Jurkat, Clone E6-1 (cell line): ENCODE measurements around the gene CTNND1.

Experiments
- DNase-seq: peaks from one replicate; pipeline ENCODE4 v3.0.0-alpha.2; 2011; ENCODE audit warnings: low read depth, low spot score
- H3K4me3 ChIP-seq: 2 replicates; pipeline ENCODE4 v1.5.1; 2011; ENCODE audit warnings: mild to moderate bottlenecking, low read length, control low read depth, moderate library complexity

CTNND1 gene

GRCh38 chr11:57752954-57753353, 8.6 kb upstream of the CTNND1 start:
- no peak overlapping the region for H3K4me3 ChIP-seq
- DNase-seq, result no peak

- DNase-seq, result no peak
- no peak overlapping the region for H3K4me3 ChIP-seq
Measured at GRCh38 chr11:57758174-57758573, 3.4 kb upstream of the CTNND1 start.

DNA sequence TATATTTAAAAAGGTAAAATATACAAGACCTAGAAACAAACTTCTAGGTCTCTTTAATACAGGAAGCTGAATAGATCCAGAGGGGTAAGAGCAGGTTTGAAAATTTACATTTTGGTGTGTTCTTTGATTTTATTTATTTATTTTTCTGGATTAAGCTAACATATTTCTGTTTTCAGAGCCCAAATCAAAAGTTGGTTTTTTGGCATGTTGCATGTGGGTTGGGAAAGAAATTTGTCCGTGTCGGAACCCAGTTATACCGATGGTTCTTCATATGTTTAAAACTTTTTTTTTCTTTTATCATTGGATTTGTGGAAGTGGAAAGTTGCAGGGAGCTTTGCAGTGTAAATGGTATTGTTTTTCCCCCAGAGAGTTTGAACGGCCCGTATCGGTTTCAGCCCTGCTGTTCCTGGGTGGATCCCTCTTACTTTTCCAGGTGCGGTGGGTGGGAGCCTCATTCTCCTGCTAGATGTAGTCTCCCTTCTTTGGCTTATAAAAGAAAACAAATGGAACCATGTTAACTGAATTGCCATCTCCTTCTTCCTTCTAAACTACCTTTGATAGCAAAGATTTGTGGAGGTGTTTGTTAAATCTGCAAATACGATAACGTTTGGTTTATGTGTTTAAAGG, 746 bp downstream of the CTNND1 start:
- no peak overlapping the region for H3K4me3 ChIP-seq
- DNase-seq, result no peak

- DNase-seq, result no peak
- no peak overlapping the region for H3K4me3 ChIP-seq
Measured at GRCh38 chr11:57763568-57763967, 2.0 kb downstream of the CTNND1 start.

GRCh38 chr11:57764021-57764420, 2.4 kb downstream of the CTNND1 start:
- H3K4me3 ChIP-seq, result no peak overlapping the region
- no peak for DNase-seq

DNA sequence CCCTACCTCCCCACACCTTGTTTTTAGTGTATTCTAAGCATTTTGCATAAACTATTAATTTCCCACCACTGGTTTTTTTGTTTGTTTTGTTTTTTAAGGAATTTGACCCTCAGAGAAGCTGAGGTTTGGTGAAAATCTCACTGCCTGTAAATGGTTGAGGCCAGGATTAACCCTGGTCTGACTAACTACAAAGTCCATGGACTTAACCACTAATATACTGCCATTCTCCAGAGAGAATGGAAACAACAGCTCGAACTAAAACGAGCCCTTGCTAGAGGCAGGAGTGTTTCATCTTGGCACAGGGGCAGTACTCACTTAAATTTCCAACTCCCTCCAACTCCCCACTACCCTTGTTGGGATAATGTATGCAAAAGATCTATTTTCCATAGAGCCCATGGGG, 3.0 kb downstream of the CTNND1 start:
- no peak for DNase-seq
- H3K4me3 ChIP-seq, result no peak overlapping the region

DNA sequence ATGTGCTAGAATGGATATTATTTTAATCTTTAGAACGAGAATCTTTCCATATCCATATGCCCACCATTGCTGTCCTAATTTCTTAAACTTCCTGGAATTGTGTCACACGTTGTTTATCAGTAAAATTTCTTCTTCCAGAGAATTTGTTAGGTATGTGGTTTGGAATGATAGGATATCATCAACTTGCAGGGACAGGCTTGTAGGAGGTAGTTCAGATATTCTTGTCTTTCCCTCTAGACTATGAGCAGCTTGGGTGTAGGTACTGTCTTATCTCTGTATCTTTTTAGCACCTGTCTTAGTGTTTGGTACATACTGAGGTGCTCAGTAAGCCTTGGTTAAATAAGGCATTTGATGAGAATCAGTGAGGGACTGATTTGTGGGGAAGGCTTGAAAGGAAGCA, 3.4 kb downstream of the CTNND1 start:
- no peak overlapping the region for H3K4me3 ChIP-seq
- DNase-seq, result no peak

- no peak for DNase-seq
- no peak overlapping the region for H3K4me3 ChIP-seq
Measured at GRCh38 chr11:57770793-57771192, 9.2 kb downstream of the CTNND1 start.

GRCh38 chr11:57771365-57771764, 9.8 kb downstream of the CTNND1 start:
- H3K4me3 ChIP-seq, result no peak overlapping the region
- no peak for DNase-seq

GRCh38 chr11:57772562-57772961, 11.0 kb downstream of the CTNND1 start:
- no peak for DNase-seq
- H3K4me3 ChIP-seq, result no peak overlapping the region

GRCh38 chr11:57773026-57773598, 11.5 kb downstream of the CTNND1 start:
- H3K4me3 ChIP-seq, result no peak overlapping the region
- no peak for DNase-seq

- no peak for DNase-seq
- H3K4me3 ChIP-seq, result no peak overlapping the region
Measured at GRCh38 chr11:57775491-57775890, 13.9 kb downstream of the CTNND1 start.

GRCh38 chr11:57776031-57776521, 14.5 kb downstream of the CTNND1 start:
- no peak overlapping the region for H3K4me3 ChIP-seq
- no peak for DNase-seq

DNA sequence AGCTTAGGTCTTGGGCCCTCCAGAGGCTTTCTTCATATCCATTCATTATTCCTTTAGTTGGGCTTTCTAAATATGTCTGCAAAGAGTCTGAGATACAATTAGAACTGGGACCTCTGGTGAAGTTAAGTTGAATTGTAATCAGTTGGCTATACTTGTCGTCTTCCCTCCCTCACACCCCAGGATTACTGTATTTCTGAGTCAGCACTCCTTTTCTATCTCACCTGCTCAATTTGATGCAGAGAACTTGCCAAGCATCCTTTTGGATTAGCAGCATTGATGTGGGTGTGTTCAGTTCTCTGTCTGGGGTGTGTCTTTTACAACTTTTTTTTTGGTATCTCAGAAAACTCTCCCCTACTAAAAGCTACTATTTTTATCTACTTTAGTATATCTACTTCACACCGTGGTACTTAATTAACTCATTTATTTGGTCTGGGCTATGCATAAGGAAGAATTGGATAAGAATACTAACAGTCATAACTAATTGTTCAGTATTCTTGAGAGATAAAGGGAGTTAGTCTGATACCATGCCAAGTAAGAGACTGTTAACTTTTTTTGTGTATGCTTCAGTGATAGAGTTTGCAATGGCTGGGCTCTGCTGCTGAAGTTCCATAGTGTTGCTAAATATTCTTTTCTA, 15.1 kb downstream of the CTNND1 start:
- DNase-seq, result no peak
- no peak overlapping the region for H3K4me3 ChIP-seq

GRCh38 chr11:57777969-57778317, 16.3 kb downstream of the CTNND1 start:
- no peak overlapping the region for H3K4me3 ChIP-seq
- no peak for DNase-seq

DNA sequence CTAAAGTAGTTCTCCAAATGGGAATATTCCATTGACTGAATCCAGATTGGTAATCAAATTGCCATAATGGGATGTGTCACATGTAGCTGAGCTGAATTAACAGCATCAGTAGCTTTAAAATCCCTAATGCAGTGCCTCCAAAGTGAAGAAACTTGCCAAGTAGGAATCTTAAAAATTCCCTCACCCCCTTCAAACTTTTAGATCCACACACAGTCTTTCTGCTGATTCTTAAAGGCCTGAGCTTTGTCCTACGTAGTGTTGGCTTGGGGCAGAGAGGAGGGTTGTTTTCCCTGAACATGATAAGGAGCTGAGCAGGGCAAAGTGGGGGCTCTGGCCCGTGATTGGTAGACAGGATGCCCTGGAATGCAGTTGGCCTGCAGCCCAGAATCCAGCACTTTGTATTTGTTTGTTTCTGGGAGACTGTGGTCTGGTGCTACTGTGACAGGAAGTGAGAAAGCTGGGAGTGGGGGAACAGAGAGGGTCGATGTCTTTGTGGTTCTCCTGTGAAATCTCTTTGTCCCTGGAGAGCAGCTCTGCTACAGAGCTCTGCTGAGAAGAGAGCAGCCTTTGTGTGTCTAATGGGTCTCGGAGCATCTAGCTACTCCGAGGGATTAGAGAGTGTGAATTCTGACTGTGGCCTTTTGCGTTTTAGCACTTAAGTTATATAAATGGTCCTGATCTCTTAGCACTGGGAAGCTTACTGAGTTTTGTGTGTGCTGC, 16.9 kb downstream of the CTNND1 start:
- no peak overlapping the region for H3K4me3 ChIP-seq

DNA sequence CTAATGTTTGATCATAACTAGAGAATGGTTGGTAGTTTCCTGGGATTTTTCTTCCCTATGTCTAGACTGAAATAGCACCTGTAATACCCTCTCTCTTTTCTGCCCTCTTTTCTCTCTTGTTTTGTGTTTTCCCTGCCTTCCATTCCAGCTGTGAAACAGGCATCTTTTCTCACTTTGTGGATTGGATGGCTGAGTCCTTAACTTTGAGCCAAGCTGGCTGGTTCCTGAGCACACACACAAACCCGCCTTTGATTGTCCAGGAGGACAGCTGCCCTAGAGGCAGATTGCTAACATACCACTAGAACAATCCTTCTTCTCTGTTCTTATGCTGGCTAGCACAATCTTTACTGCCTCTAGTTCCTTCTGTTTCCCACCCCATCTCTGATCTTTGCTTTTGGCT, 17.7 kb downstream of the CTNND1 start:
- no peak for DNase-seq
- no peak overlapping the region for H3K4me3 ChIP-seq

More for the DNA sequence above, 16.9 kb downstream of the CTNND1 start:
- no peak for DNase-seq

DNA sequence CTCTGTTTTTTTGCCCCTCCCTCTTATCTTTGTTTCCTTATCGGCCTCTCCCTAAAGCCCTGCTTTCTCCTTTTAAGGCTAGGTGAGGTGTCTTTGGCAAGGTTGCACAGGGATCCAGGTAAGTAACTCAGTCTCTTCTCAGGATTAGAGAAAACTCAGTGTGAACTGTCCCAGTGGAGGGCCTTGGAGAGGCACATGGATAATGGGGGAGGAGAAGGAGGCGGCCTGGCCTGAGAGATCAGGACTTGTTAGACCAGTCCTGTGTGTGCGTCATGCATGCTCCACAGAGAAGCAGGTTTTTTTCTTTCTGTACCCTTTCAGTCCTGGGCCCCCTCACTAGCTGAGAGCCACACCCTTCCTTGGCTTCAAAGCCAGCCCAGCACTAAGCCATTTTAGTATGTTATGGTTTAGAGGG, 19.9 kb downstream of the CTNND1 start:
- H3K4me3 ChIP-seq, result no peak overlapping the region
- DNase-seq, result no peak

GRCh38 chr11:57785072-57785471, 23.5 kb downstream of the CTNND1 start:
- DNase-seq, result no peak
- no peak overlapping the region for H3K4me3 ChIP-seq

- no peak for DNase-seq
- no peak overlapping the region for H3K4me3 ChIP-seq
Measured at GRCh38 chr11:57786436-57786835, 24.8 kb downstream of the CTNND1 start.
